ENCODE data around the gene TDRD9. TPM values are rescaled to one million over a fixed set of nuclear protein-coding genes. Genes with fewer than 3 reads are reported as not detected.

TDRD9 gene
- polyA plus RNA-seq, 1 donor from 2014 or later, result 15.9 TPM

GRCh38 chr14:103969961-103970360 lies 41.7 kb downstream of the TDRD9 start:
- no peak overlapping the region for H3K27ac ChIP-seq (ENCODE audit: low read length)
- no peaks in the 10 kb centered on the region for H3K9me3 ChIP-seq (ENCODE audit: low read length)
- H3K4me3 ChIP-seq (ENCODE audit: low read length), result no peak overlapping the region
- TF ChIP-seq SMC3 (conservative IDR thresholded peaks at IDR 0.05; ENCODE audit: poor library complexity), result no peak
- TF ChIP-seq POLR2AphosphoS5 (IDR thresholded peaks at IDR 0.05), result no peak
- no peaks in the 10 kb centered on the region for H3K9me2 ChIP-seq (ENCODE audit: insufficient read depth, low read length)
- no peak overlapping the region for H2AFZ ChIP-seq (ENCODE audit: low read depth, low read length)
- H3K36me3 ChIP-seq (ENCODE audit: insufficient read depth, low read length), result no peaks in the 10 kb centered on the region
- no peaks in the 10 kb centered on the region for H3K79me2 ChIP-seq (replicated peaks; ENCODE audit: insufficient read depth, low read length)
- H3K4me2 ChIP-seq (ENCODE audit: low read length), result no peak overlapping the region
- H3K9ac ChIP-seq (ENCODE audit: low read length), result no peak overlapping the region
- no peaks in the 10 kb centered on the region for H3K27me3 ChIP-seq (ENCODE audit: insufficient read depth, low read depth, low read length)
- H4K20me1 ChIP-seq (ENCODE audit: insufficient read depth), result no peaks in the 10 kb centered on the region
- H3F3A ChIP-seq (ENCODE audit: insufficient read depth, low read length, poor library complexity, severe bottlenecking), result no peaks in the 10 kb centered on the region

GRCh38 chr14:103973354-103973753 lies 45.1 kb downstream of the TDRD9 start:
- Histone ChIP-seq H3K79me2 (replicated peaks; ENCODE audit: insufficient read depth, low read length) (no peaks in the 10 kb centered on the region), H3K36me3 (ENCODE audit: insufficient read depth, low read length) (no peaks in the 10 kb centered on the region), H3K9me2 (ENCODE audit: insufficient read depth, low read length) (no peaks in the 10 kb centered on the region), H3K9me3 (ENCODE audit: low read length) (no peaks in the 10 kb centered on the region), H3K9ac (ENCODE audit: low read length) (no peak overlapping the region), H3K4me3 (ENCODE audit: low read length) (no peak overlapping the region), H3K27ac (ENCODE audit: low read length) (no peak overlapping the region), H2AFZ (ENCODE audit: low read depth, low read length) (no peak overlapping the region), H3F3A (ENCODE audit: insufficient read depth, low read length, poor library complexity, severe bottlenecking) (no peaks in the 10 kb centered on the region), H3K27me3 (ENCODE audit: insufficient read depth, low read depth, low read length) (no peaks in the 10 kb centered on the region), H4K20me1 (ENCODE audit: insufficient read depth) (no peaks in the 10 kb centered on the region), H3K4me2 (ENCODE audit: low read length) (no peak overlapping the region)
- TF ChIP-seq, protein P1, sequence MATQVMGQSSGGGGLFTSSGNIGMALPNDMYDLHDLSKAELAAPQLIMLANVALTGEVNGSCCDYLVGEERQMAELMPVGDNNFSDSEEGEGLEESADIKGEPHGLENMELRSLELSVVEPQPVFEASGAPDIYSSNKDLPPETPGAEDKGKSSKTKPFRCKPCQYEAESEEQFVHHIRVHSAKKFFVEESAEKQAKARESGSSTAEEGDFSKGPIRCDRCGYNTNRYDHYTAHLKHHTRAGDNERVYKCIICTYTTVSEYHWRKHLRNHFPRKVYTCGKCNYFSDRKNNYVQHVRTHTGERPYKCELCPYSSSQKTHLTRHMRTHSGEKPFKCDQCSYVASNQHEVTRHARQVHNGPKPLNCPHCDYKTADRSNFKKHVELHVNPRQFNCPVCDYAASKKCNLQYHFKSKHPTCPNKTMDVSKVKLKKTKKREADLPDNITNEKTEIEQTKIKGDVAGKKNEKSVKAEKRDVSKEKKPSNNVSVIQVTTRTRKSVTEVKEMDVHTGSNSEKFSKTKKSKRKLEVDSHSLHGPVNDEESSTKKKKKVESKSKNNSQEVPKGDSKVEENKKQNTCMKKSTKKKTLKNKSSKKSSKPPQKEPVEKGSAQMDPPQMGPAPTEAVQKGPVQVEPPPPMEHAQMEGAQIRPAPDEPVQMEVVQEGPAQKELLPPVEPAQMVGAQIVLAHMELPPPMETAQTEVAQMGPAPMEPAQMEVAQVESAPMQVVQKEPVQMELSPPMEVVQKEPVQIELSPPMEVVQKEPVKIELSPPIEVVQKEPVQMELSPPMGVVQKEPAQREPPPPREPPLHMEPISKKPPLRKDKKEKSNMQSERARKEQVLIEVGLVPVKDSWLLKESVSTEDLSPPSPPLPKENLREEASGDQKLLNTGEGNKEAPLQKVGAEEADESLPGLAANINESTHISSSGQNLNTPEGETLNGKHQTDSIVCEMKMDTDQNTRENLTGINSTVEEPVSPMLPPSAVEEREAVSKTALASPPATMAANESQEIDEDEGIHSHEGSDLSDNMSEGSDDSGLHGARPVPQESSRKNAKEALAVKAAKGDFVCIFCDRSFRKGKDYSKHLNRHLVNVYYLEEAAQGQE (IDR thresholded peaks at IDR 0.05; ENCODE audit: borderline replicate concordance), result no peak
- no peak for TF ChIP-seq RAD21 (conservative IDR thresholded peaks at IDR 0.05)
- no peak for TF ChIP-seq SMC3 (conservative IDR thresholded peaks at IDR 0.05; ENCODE audit: poor library complexity)
- TF ChIP-seq MXI1 (conservative IDR thresholded peaks at IDR 0.05; ENCODE audit: poor library complexity, severe bottlenecking), result no peak
- TF ChIP-seq TAF1 (IDR thresholded peaks at IDR 0.05; ENCODE audit: low read depth), result no peak
- no peak for TF ChIP-seq EZH2 (IDR thresholded peaks at IDR 0.05; ENCODE audit: borderline replicate concordance, insufficient read depth, low read length, poor library complexity, severe bottlenecking)
- TF ChIP-seq CTCF (IDR thresholded peaks at IDR 0.05; ENCODE audit: poor library complexity, severe bottlenecking), result no peak
- no peak for TF ChIP-seq POLR2AphosphoS5 (IDR thresholded peaks at IDR 0.05)
- no peak for TF ChIP-seq EP300 (conservative IDR thresholded peaks at IDR 0.05; ENCODE audit: poor library complexity, severe bottlenecking)

DNA sequence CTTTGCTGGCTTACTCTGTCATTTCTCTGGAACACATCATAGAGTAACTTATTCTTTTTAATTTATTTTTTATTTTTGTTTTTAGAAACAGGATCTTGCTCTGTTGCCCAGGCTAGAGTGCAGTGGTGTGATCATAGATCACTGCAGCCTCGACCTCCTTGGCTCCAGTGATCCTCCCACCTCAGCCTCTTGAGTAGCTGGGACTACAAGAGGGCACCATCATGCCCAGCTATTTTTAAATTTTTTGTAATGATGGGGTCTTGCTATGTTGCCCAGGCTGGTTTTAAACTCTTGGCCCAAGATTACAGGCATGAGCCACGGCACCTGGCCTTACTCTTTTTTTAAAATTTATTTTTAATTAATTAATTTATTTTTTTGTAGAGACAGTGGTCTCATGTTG lies 46.3 kb downstream of the TDRD9 start:
- H3K9ac ChIP-seq (ENCODE audit: low read length), result no peak overlapping the region
- no peak overlapping the region for H2AFZ ChIP-seq (ENCODE audit: low read depth, low read length)
- H3K9me3 ChIP-seq (ENCODE audit: low read length), result no peaks in the 10 kb centered on the region
- no peaks in the 10 kb centered on the region for H3K27me3 ChIP-seq (ENCODE audit: insufficient read depth, low read depth, low read length)
- H3K4me3 ChIP-seq (ENCODE audit: low read length), result no peak overlapping the region
- TF ChIP-seq TAF1 (IDR thresholded peaks at IDR 0.05; ENCODE audit: low read depth), result no peak
- TF ChIP-seq POLR2AphosphoS5 (IDR thresholded peaks at IDR 0.05), result no peak
- TF ChIP-seq SMC3 (conservative IDR thresholded peaks at IDR 0.05; ENCODE audit: poor library complexity), result no peak
- TF ChIP-seq, protein P1 (IDR thresholded peaks at IDR 0.05; ENCODE audit: borderline replicate concordance), result no peak
- TF ChIP-seq MXI1 (conservative IDR thresholded peaks at IDR 0.05; ENCODE audit: poor library complexity, severe bottlenecking), result no peak
- TF ChIP-seq RAD21 (conservative IDR thresholded peaks at IDR 0.05), result no peak
- no peak for TF ChIP-seq CTCF (IDR thresholded peaks at IDR 0.05; ENCODE audit: poor library complexity, severe bottlenecking)
- no peak for TF ChIP-seq EZH2 (IDR thresholded peaks at IDR 0.05; ENCODE audit: borderline replicate concordance, insufficient read depth, low read length, poor library complexity, severe bottlenecking)
- no peak for TF ChIP-seq EP300 (conservative IDR thresholded peaks at IDR 0.05; ENCODE audit: poor library complexity, severe bottlenecking)
- no peaks in the 10 kb centered on the region for H4K20me1 ChIP-seq (ENCODE audit: insufficient read depth)
- H3K36me3 ChIP-seq (ENCODE audit: insufficient read depth, low read length), result no peaks in the 10 kb centered on the region
- no peak overlapping the region for H3K4me2 ChIP-seq (ENCODE audit: low read length)
- H3K27ac ChIP-seq (ENCODE audit: low read length), result no peak overlapping the region
- no peaks in the 10 kb centered on the region for H3F3A ChIP-seq (ENCODE audit: insufficient read depth, low read length, poor library complexity, severe bottlenecking)
- H3K79me2 ChIP-seq (replicated peaks; ENCODE audit: insufficient read depth, low read length), result no peaks in the 10 kb centered on the region
- H3K9me2 ChIP-seq (ENCODE audit: insufficient read depth, low read length), result no peaks in the 10 kb centered on the region

Measured in neural cell (in vitro differentiated cells).